Endothelial cell of umbilical vein (primary cell): ENCODE measurements around the gene PRKACB. TPM values are rescaled to one million over a fixed set of nuclear protein-coding genes. Genes with fewer than 3 reads are reported as not detected.

Source experiments
- BruUV-seq: library from RNA; stranded (reverse); fragments of 400-500 nt; replicated peaks from 2 replicates; lab custom pipeline; 2021; lab: Mats Ljungman, UMichigan
- CTCF ChIA-PET: fragments of 300-600, 350-600 bp; sonication (Branson Sonifier 250); formaldehyde crosslinking; loops from one replicate; lab custom pipeline; 2021; ENCODE audit warnings: antibody characterized with exemption, inconsistent platforms; lab: Charles Lee
- POLR2A ChIA-PET: fragments of 300-600, 350-600 bp; sonication (Branson Sonifier 250); formaldehyde crosslinking; loops from one replicate; lab custom pipeline; 2021; ENCODE audit warnings: antibody characterized with exemption, inconsistent platforms; lab: Charles Lee
- DNase-seq: peaks from one replicate; pipeline ENCODE4 v3.0.0-alpha.2; 2011; ENCODE audit warnings: low read depth, low spot score
- FAIRE-seq: peaks from 2 replicates; lab custom pipeline; 2011; peaks lifted over from hg19 to GRCh38; lab: Jason Lieb, UNC
- H2AFZ ChIP-seq: 2 replicates; pipeline ENCODE4 v1.6.0; 2012; ENCODE audit warnings: low read depth, low read length, control low read depth, inconsistent platforms
- H3K27ac ChIP-seq: 2 replicates; pipeline ENCODE4 v1.5.1; 2011; ENCODE audit warnings: low read depth, mild to moderate bottlenecking, control low read depth, low read length, moderate library complexity; ENCODE audit not compliant: insufficient read depth
- H3K27me3 ChIP-seq, 2 experiments: 2 replicates each; pipeline versions ENCODE4 v1.6.0 to v1.6.1; 2011; ENCODE audit warnings: low read length in 2 of 2, mixed read lengths in 1 of 2; ENCODE audit not compliant: control insufficient read depth in 2 of 2, insufficient read depth in 2 of 2
- H3K36me3 ChIP-seq, 2 experiments: 2 replicates in 1 of 2; 3 replicates in 1 of 2; pipeline ENCODE4 v1.5.1; 2011; ENCODE audit warnings: low read length in 2 of 2, mild to moderate bottlenecking in 1 of 2, moderate library complexity in 1 of 2; ENCODE audit not compliant: control insufficient read depth in 2 of 2, insufficient read depth in 2 of 2; ENCODE audit errors: extremely low read depth in 1 of 2
- H3K4me1 ChIP-seq: 3 replicates; pipeline ENCODE4 v1.5.1; 2011; ENCODE audit warnings: mild to moderate bottlenecking, low read length; ENCODE audit not compliant: control insufficient read depth, insufficient read depth; ENCODE audit errors: extremely low read depth
- H3K4me2 ChIP-seq: 2 replicates; pipeline ENCODE4 v1.6.1; 2011; ENCODE audit warnings: low read length, control low read depth, mixed read lengths; ENCODE audit not compliant: insufficient read depth
- H3K4me3 ChIP-seq, 3 experiments: fragments of 200-600 bp in 1 of 3; sonication (generic), shearing (Covaris generic) in 1 of 3; replicated peaks in 1 of 3; 2 replicates each; pipeline ENCODE4 v1.5.1; 2011 to 2016; ENCODE audit warnings: control low read depth in 3 of 3, low read length in 3 of 3, mild to moderate bottlenecking in 2 of 3, inconsistent platforms in 1 of 3, low read depth in 1 of 3, moderate library complexity in 1 of 3; ENCODE audit not compliant: insufficient read depth in 1 of 3
- H3K79me2 ChIP-seq: 2 replicates; pipeline ENCODE4 v1.6.0; 2012; ENCODE audit warnings: low read length, inconsistent platforms; ENCODE audit not compliant: control insufficient read depth, insufficient read depth
- H3K9ac ChIP-seq: replicated peaks from 2 replicates; pipeline ENCODE3; 2011; ENCODE audit warnings: low read length, control low read depth; ENCODE audit not compliant: insufficient read depth; ENCODE audit errors: extremely low read depth
- H3K9me1 ChIP-seq: replicated peaks from 3 replicates; pipeline ENCODE4 v1.6.0; 2011; ENCODE audit warnings: mild to moderate bottlenecking, low read length; ENCODE audit not compliant: control insufficient read depth, insufficient read depth; ENCODE audit errors: extremely low read depth
- H3K9me3 ChIP-seq: replicated peaks from 2 replicates; pipeline ENCODE4 v1.5.1; 2012; ENCODE audit warnings: low read length, inconsistent platforms; ENCODE audit not compliant: control insufficient read depth, insufficient read depth
- H4K20me1 ChIP-seq: replicated peaks from 2 replicates; pipeline ENCODE3; 2011; ENCODE audit warnings: mild to moderate bottlenecking, low read length; ENCODE audit not compliant: control insufficient read depth, insufficient read depth; ENCODE audit errors: extremely low read depth
- EZH2 ChIP-seq: IDR thresholded peaks from 2 replicates; pipeline ENCODE4 v1.6.1; 2012; ENCODE audit warnings: borderline replicate concordance, low read depth, mild to moderate bottlenecking, moderate library complexity, low read length, inconsistent platforms; ENCODE audit not compliant: severe bottlenecking
- FOS ChIP-seq: IDR thresholded peaks from 2 replicates; pipeline ENCODE4 v1.6.1; 2011; ENCODE audit warnings: mild to moderate bottlenecking, low read length, moderate library complexity, borderline replicate concordance; ENCODE audit not compliant: insufficient read depth
- GATA2 ChIP-seq: IDR thresholded peaks from 2 replicates; pipeline ENCODE4 v1.7.0; 2011; ENCODE audit warnings: low read depth, mild to moderate bottlenecking, moderate library complexity, mixed read lengths, low read length; ENCODE audit not compliant: insufficient read length, insufficient read depth
- JUN ChIP-seq: IDR thresholded peaks from 2 replicates; pipeline ENCODE4 v1.6.1; 2011; ENCODE audit warnings: borderline replicate concordance, low read depth; ENCODE audit not compliant: insufficient read length, insufficient read depth
- MYC ChIP-seq: IDR thresholded peaks from one replicate; pipeline ENCODE4 v1.6.1; 2011; ENCODE audit warnings: mild to moderate bottlenecking, low read depth, low read length
- POLR2A ChIP-seq: IDR thresholded peaks from 2 replicates; pipeline ENCODE4 v1.6.1; 2012; ENCODE audit warnings: low read depth, mild to moderate bottlenecking, control low read depth, low read length
- POLR2AphosphoS5 ChIP-seq: IDR thresholded peaks from 2 replicates; pipeline ENCODE4 v1.6.1; 2012; ENCODE audit warnings: low read depth, mild to moderate bottlenecking, control low read depth, low read length, moderate library complexity; ENCODE audit not compliant: insufficient read depth
- dilution Hi-C: fragments of 300-500 bp; cut with MboI; formaldehyde crosslinking; loops from one replicate; pipeline ENCODE4 v1.15.0; 2019; ENCODE audit warnings: low sequenced_read_pairs; ENCODE audit not compliant: extremely low pct_ligation_motif_present
- intact Hi-C: fragments of 100-400 bp; cut with micrococcal nuclease; formaldehyde crosslinking; loops from one replicate; pipeline ENCODE4 v1.10.0; 2022
- polyA plus RNA-seq, 4 experiments: library from polyadenylated mRNA; depleted of rRNA in 3 of 4; stranded (reverse) in 3 of 4; unstranded in 1 of 4; fragments of >200 nt; gene quantifications; 2 replicates each; pipeline versions ENCODE4 v1.2.1 to v1.2.3, GENCODE V29; 2011 to 2012; ENCODE audit warnings: missing spikeins in 1 of 4
- total RNA-seq: library from RNA; stranded (reverse); gene quantifications from 2 replicates; pipeline ENCODE4 v1.2.3, GENCODE V29; 2021
- TF ChIP-seq, protein P1 (sequence below): IDR thresholded peaks from 2 replicates; pipeline ENCODE4 v1.6.1; 2011; ENCODE audit not compliant: insufficient read depth, insufficient read length
- TF ChIP-seq, protein P2 (sequence below), 2 donors: IDR thresholded peaks; 1 replicate in 1 of 2; 2 replicates in 1 of 2; pipeline ENCODE4 v1.5.1; 2011; ENCODE audit warnings: low read length in 2 of 2, mild to moderate bottlenecking in 2 of 2, moderate library complexity in 2 of 2, control low read depth in 1 of 2, inconsistent platforms in 1 of 2, low read depth in 1 of 2; ENCODE audit not compliant: insufficient read depth in 1 of 2; ENCODE audit errors: extremely low read depth in 1 of 2

Gene PRKACB
- total and polyA plus RNA-seq, 2 donors (not counting 3 experiments of a cell fraction or from before 2014, with no cell fraction given), result 19.1 to 77.5 TPM

DNA sequence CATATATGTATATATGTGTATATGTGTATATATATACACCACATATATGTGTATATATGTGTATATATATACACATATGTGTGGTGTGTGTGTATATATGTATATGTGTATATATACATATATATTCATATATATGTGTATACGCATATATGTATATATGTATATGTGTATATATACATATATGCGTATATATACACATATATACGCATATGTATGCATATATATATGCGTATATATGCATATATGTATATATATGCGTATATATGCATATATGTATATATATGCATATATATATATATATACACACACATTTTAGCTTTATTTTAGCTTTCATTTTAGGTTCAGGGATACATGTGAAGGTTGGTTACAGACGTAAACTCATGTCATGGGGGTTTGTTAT is 54.8 kb downstream of the PRKACB start:
- TF ChIP-seq JUN (no peak), MYC (no peak), EZH2 (no peak), POLR2AphosphoS5 (no peak), GATA2 (no peak), POLR2A (no peak), FOS (no peak)
- TF ChIP-seq, protein P1, sequence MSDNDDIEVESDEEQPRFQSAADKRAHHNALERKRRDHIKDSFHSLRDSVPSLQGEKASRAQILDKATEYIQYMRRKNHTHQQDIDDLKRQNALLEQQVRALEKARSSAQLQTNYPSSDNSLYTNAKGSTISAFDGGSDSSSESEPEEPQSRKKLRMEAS, result no peak
- TF ChIP-seq, protein P2, sequence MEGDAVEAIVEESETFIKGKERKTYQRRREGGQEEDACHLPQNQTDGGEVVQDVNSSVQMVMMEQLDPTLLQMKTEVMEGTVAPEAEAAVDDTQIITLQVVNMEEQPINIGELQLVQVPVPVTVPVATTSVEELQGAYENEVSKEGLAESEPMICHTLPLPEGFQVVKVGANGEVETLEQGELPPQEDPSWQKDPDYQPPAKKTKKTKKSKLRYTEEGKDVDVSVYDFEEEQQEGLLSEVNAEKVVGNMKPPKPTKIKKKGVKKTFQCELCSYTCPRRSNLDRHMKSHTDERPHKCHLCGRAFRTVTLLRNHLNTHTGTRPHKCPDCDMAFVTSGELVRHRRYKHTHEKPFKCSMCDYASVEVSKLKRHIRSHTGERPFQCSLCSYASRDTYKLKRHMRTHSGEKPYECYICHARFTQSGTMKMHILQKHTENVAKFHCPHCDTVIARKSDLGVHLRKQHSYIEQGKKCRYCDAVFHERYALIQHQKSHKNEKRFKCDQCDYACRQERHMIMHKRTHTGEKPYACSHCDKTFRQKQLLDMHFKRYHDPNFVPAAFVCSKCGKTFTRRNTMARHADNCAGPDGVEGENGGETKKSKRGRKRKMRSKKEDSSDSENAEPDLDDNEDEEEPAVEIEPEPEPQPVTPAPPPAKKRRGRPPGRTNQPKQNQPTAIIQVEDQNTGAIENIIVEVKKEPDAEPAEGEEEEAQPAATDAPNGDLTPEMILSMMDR (IDR thresholded peaks at IDR 0.05; ENCODE audit: extremely low read depth in 1 of 2, insufficient read depth in 1 of 2, low read depth in 1 of 2, low read length in 2 of 2), result no peak
- H3K27me3 ChIP-seq, result no peaks in the 10 kb centered on the region
- dilution Hi-C loops (no loop called here), intact Hi-C loops (no loop called here)
- no peak overlapping the region for H3K27ac ChIP-seq
- H4K20me1 ChIP-seq, result no peaks in the 10 kb centered on the region
- H3K9me1 ChIP-seq, result no peaks in the 10 kb centered on the region
- DNase-seq (no peak), FAIRE-seq (no peak)
- BruUV-seq, result no TSS peak
- H3K79me2 ChIP-seq, result no peaks in the 10 kb centered on the region
- H3K4me2 ChIP-seq, result no peak overlapping the region
- ChIA-PET POLR2A (no interaction called here), CTCF (no interaction called here)
- H2AFZ ChIP-seq, result no peak overlapping the region
- H3K4me3 ChIP-seq, result no peak overlapping the region
- H3K9ac ChIP-seq, result no peak overlapping the region
- peaks cover 3 to 15% of the 10 kb centered on the region in 2 experiments for H3K36me3 ChIP-seq
- no peaks in the 10 kb centered on the region for H3K9me3 ChIP-seq
- H3K4me1 ChIP-seq, result no peaks in the 10 kb centered on the region
